Smooth muscle cell (in vitro differentiated cells): ENCODE results near the gene ADPRM. TPM values are rescaled to one million over a fixed set of nuclear protein-coding genes. Genes with fewer than 3 reads are reported as not detected.

Source experiments
- DNase-seq: peaks from one replicate; lab custom pipeline; 2025; ENCODE audit not compliant: unreplicated experiment; lab: John Stamatoyannopoulos, UW
- H2AFZ ChIP-seq: fragments of 200-600 bp; sonication (generic); 2 replicates; pipeline ENCODE4 v1.6.0; 2016; ENCODE audit warnings: antibody characterized with exemption, low read depth, mild to moderate bottlenecking
- H3F3A ChIP-seq: fragments of 200-600 bp; sonication (generic); 2 replicates; pipeline ENCODE4 v1.6.0; 2017; ENCODE audit warnings: antibody characterized with exemption, low read depth
- H3K27ac ChIP-seq: fragments of 200-600 bp; sonication (generic); 2 replicates; pipeline ENCODE4 v1.5.1; 2016; ENCODE audit warnings: low read depth, mild to moderate bottlenecking
- H3K27me3 ChIP-seq: fragments of 200-600 bp; sonication (generic); 2 replicates; pipeline ENCODE4 v1.6.1; 2016; ENCODE audit warnings: low read depth, mild to moderate bottlenecking
- H3K36me3 ChIP-seq: fragments of 200-600 bp; sonication (generic); 2 replicates; pipeline ENCODE4 v1.5.1; 2016; ENCODE audit warnings: low read depth
- H3K4me1 ChIP-seq: fragments of 200-600 bp; sonication (generic); 2 replicates; pipeline ENCODE4 v1.5.1; 2016; ENCODE audit warnings: low read depth
- H3K4me2 ChIP-seq: fragments of 200-600 bp; sonication (generic); 2 replicates; pipeline ENCODE4 v1.6.0; 2016; ENCODE audit warnings: mild to moderate bottlenecking
- H3K4me3 ChIP-seq: fragments of 200-600 bp; sonication (generic); 2 replicates; pipeline ENCODE4 v1.5.1; 2016; ENCODE audit warnings: mild to moderate bottlenecking
- H3K79me2 ChIP-seq: fragments of 200-600 bp; sonication (generic); 2 replicates; pipeline ENCODE4 v1.6.0; 2016; ENCODE audit warnings: low read depth, mild to moderate bottlenecking
- H3K9ac ChIP-seq: fragments of 200-600 bp; sonication (generic); 2 replicates; pipeline ENCODE4 v1.6.0; 2016; ENCODE audit warnings: low read depth
- H3K9me3 ChIP-seq: fragments of 200-600 bp; sonication (generic); replicated peaks from 2 replicates; pipeline ENCODE4 v1.5.1; 2016; ENCODE audit warnings: low read depth
- H4K20me1 ChIP-seq: fragments of 200-600 bp; sonication (generic); 2 replicates; pipeline ENCODE4 v1.6.0; 2016; ENCODE audit warnings: low read depth
- CTCF ChIP-seq: fragments of 200-600 bp; sonication (generic); IDR thresholded peaks from 2 replicates; pipeline ENCODE4 v1.5.1; 2017; ENCODE audit warnings: borderline replicate concordance, mild to moderate bottlenecking, antibody characterized with exemption; ENCODE audit not compliant: insufficient read depth, poor library complexity, severe bottlenecking
- WGBS: methylation state at CpG from one replicate; pipeline ENCODE4 v1.1.7; 2016; ENCODE audit warnings: low lambda C conversion rate; 5-methylcytosine and 5-hydroxymethylcytosine counted together
- polyA plus RNA-seq: library from polyadenylated mRNA; unstranded; fragments of >200 nt; fragmentation: Nextera tagmentation; extraction: Ambion mirVana; gene quantifications from 2 replicates; pipeline ENCODE4 v1.2.1, GENCODE V29; 2016
- total RNA-seq: library from RNA; depleted of rRNA; stranded (reverse); fragments of >200 nt; gene quantifications from 2 replicates; pipeline ENCODE4 v1.2.3, GENCODE V29; 2014

Gene ADPRM
- total and polyA plus RNA-seq, 2 experiments from 2014 or later, result 8.3 to 11.3 TPM

- no peak for TF ChIP-seq CTCF
- H3K27ac ChIP-seq, result no peak overlapping the region
- no peak overlapping the region for H2AFZ ChIP-seq
- H3K4me2 ChIP-seq, result no peak overlapping the region
- H4K20me1 ChIP-seq, result no peaks in the 10 kb centered on the region
- no peak for DNase-seq
- H3K9ac ChIP-seq, result no peak overlapping the region
- no peaks in the 10 kb centered on the region for H3K9me3 ChIP-seq
- 83% methylated on average over 2 of the region's 2 CpGs for WGBS
- no peak overlapping the region for H3K4me3 ChIP-seq
- no peaks in the 10 kb centered on the region for H3K79me2 ChIP-seq
- peaks cover 9% of the 10 kb centered on the region for H3K4me1 ChIP-seq
- no peaks in the 10 kb centered on the region for H3K27me3 ChIP-seq
- H3F3A ChIP-seq, result no peaks in the 10 kb centered on the region
- H3K36me3 ChIP-seq, result no peaks in the 10 kb centered on the region
These were observed 59.2 kb downstream of the ADPRM start for GRCh38 chr17:10756619-10757018.

DNA sequence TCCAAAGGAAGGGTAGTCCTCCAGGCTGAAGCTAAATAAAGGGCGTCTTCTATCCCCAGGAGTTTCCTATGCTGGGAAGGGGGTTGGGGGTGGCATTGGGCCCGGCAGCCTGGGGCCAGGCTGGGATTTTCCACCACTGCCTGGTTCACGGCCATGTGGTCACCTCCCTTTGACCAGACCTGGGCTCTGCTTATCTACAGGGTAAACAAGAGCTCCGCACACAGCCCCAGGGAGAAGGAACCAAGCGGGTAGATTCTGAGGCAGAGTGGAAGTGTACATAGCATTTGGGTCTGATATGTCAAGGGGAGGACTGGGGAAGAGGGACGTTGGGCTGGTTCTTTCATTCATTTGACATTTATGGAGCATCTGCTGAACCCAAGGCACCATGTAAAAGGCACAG, 59.7 kb downstream of the ADPRM start:
- no peak overlapping the region for H3K4me2 ChIP-seq
- no peaks in the 10 kb centered on the region for H4K20me1 ChIP-seq
- no peaks in the 10 kb centered on the region for H3F3A ChIP-seq
- H3K9me3 ChIP-seq, result no peaks in the 10 kb centered on the region
- no peak overlapping the region for H3K27ac ChIP-seq
- H3K4me3 ChIP-seq, result no peak overlapping the region
- no peaks in the 10 kb centered on the region for H3K79me2 ChIP-seq
- DNase-seq, result no peak
- TF ChIP-seq CTCF, result no peak
- H3K36me3 ChIP-seq, result no peaks in the 10 kb centered on the region
- WGBS, result 69% methylated on average over 6 of the region's 6 CpGs
- no peaks in the 10 kb centered on the region for H3K27me3 ChIP-seq
- no peak overlapping the region for H3K9ac ChIP-seq
- no peak overlapping the region for H2AFZ ChIP-seq
- H3K4me1 ChIP-seq, result peaks cover 9% of the 10 kb centered on the region

DNA sequence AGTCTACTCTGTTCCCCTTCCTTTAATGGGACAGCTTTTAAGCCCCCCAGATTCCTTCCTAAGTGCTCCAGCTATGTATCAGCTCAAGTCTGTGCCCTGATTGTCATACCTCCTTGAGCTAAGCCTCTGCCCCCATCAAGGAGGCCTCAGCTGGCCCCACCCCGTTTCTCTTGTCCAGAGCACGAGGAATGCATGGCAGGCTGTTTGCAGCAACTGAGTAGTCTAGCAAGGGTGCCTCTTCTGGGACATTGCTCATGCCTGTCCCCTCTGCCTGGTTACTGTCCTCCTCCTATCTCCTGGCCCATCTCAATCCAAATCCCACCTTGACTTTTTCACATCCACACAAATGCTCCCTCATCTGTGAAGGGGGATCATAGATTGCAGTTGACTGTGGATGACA, 60.3 kb downstream of the ADPRM start:
- peaks cover 9% of the 10 kb centered on the region for H3K4me1 ChIP-seq
- 70% methylated on average over 2 of the region's 2 CpGs for WGBS

More for the DNA sequence above, 60.3 kb downstream of the ADPRM start:
- Histone ChIP-seq H2AFZ (no peak overlapping the region), H3K79me2 (no peaks in the 10 kb centered on the region), H3K9ac (no peak overlapping the region), H3K36me3 (no peaks in the 10 kb centered on the region), H3K4me2 (no peak overlapping the region), H3K27ac (no peak overlapping the region), H3K4me3 (no peak overlapping the region), H3F3A (no peaks in the 10 kb centered on the region), H3K27me3 (no peaks in the 10 kb centered on the region), H3K9me3 (no peaks in the 10 kb centered on the region), H4K20me1 (no peaks in the 10 kb centered on the region)
- no peak for TF ChIP-seq CTCF
- DNase-seq, result no peak
